Measurements from ENCODE around the gene MINDY4. TPM values are rescaled to one million over a fixed set of nuclear protein-coding genes. Genes with fewer than 3 reads are reported as not detected.

MINDY4 gene
- total RNA-seq, 1 donor from 2014 or later: 14.3 TPM

DNA sequence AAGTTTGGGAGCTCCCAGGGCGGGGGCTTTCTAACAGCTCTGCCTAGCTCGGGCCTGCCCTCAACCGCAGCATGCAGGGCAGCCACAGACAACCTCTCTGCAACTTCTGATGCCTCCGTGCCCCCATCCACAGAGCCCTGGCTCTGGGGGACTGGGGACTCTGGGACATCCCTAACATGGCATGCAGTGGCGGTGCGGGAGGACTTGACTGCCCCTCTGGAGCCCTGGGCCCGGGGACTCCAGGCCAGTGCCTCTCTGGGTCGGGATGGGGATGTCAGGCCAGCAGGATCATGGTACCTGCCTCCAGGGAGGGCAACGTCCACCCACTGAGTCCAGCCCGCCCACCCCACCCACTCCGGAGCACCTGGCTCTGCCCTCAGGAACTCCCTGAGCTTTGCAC lies 139.9 kb downstream of the MINDY4 start:
- DNase-seq (ENCODE audit: low spot score, unreplicated experiment): no peak
- H3K27ac Mint-ChIP-seq: no peak overlapping the region
- TF ChIP-seq, protein P1, sequence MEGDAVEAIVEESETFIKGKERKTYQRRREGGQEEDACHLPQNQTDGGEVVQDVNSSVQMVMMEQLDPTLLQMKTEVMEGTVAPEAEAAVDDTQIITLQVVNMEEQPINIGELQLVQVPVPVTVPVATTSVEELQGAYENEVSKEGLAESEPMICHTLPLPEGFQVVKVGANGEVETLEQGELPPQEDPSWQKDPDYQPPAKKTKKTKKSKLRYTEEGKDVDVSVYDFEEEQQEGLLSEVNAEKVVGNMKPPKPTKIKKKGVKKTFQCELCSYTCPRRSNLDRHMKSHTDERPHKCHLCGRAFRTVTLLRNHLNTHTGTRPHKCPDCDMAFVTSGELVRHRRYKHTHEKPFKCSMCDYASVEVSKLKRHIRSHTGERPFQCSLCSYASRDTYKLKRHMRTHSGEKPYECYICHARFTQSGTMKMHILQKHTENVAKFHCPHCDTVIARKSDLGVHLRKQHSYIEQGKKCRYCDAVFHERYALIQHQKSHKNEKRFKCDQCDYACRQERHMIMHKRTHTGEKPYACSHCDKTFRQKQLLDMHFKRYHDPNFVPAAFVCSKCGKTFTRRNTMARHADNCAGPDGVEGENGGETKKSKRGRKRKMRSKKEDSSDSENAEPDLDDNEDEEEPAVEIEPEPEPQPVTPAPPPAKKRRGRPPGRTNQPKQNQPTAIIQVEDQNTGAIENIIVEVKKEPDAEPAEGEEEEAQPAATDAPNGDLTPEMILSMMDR (IDR thresholded peaks at IDR 0.05; ENCODE audit: unreplicated experiment): no peak
- peaks cover 17% of the 10 kb centered on the region for H3K27me3 Mint-ChIP-seq
- no peaks in the 10 kb centered on the region for H3K36me3 Mint-ChIP-seq (ENCODE audit: insufficient read depth)
- H3K4me3 Mint-ChIP-seq (ENCODE audit: low read depth): no peak overlapping the region
- peaks cover 6% of the 10 kb centered on the region for H3K4me1 Mint-ChIP-seq (ENCODE audit: low read depth)
- no peaks in the 10 kb centered on the region for H3K9me3 Mint-ChIP-seq (ENCODE audit: low read depth)

DNA sequence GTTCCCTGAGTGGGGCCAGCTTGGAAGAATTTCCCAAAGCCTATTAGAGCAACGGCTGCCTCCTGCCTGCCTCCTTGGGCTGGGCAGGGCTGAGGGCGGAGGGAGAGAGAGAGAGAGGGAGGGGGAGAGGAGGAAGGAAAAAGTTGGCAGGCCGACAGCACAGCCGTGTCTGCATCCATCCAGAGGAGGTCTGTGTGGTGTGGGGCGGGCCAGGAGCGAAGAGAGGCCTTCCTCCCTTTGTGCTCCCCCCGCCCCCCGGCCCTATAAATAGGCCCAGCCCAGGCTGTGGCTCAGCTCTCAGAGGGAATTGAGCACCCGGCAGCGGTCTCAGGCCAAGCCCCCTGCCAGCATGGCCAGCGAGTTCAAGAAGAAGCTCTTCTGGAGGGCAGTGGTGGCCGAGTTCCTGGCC lies 140.3 kb downstream of the MINDY4 start, which contains the start of gene AQP1:
Gene AQP1 (plus strand): TSS at position 293 of the 409 bp plus-strand sequence. CDS start 57 bp downstream, at position 350.
- Mint-ChIP-seq H3K36me3 (ENCODE audit: insufficient read depth) (no peaks in the 10 kb centered on the region), H3K4me1 (ENCODE audit: low read depth) (peaks cover 7% of the 10 kb centered on the region), H3K9me3 (ENCODE audit: low read depth) (no peaks in the 10 kb centered on the region), H3K27me3 (peaks cover 17% of the 10 kb centered on the region), H3K4me3 (ENCODE audit: low read depth) (no peak within 1 kb of the TSS), H3K27ac (no peak within 1 kb of the TSS)
- TF ChIP-seq, protein P1 (IDR thresholded peaks at IDR 0.05; ENCODE audit: unreplicated experiment): no peak
- no peak for DNase-seq (ENCODE audit: low spot score, unreplicated experiment)

DNA sequence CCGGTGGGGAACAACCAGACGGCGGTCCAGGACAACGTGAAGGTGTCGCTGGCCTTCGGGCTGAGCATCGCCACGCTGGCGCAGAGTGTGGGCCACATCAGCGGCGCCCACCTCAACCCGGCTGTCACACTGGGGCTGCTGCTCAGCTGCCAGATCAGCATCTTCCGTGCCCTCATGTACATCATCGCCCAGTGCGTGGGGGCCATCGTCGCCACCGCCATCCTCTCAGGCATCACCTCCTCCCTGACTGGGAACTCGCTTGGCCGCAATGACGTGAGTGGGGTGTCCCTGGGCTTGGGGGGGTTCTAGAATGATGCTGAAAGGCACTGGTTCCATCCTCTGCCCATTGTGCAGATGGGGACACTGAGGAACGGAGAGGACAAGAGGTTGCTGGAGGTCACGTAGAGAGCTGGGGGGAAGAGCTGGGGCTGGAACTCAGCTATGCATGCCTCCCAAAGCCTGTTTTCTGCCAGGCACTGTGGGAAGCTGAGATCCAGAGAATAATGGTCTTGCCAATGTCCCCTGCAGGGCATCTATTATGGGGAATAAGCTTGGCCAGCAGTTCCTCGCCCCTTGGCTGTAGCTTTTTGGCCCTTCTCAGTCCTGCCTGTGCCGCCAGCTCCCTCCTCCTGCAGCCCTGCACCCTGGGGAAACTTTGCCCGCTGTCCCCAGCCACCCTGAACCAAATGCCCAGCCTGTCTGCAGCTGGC lies 141.0 kb downstream of the MINDY4 start:
- Mint-ChIP-seq H3K27ac (no peak overlapping the region), H3K36me3 (ENCODE audit: insufficient read depth) (no peaks in the 10 kb centered on the region), H3K4me1 (ENCODE audit: low read depth) (peaks cover 13% of the 10 kb centered on the region), H3K27me3 (peaks cover 15% of the 10 kb centered on the region), H3K4me3 (ENCODE audit: low read depth) (no peak overlapping the region), H3K9me3 (ENCODE audit: low read depth) (no peaks in the 10 kb centered on the region)
- TF ChIP-seq, protein P1 (IDR thresholded peaks at IDR 0.05; ENCODE audit: unreplicated experiment): no peak
- DNase-seq (ENCODE audit: low spot score, unreplicated experiment): no peak

DNA sequence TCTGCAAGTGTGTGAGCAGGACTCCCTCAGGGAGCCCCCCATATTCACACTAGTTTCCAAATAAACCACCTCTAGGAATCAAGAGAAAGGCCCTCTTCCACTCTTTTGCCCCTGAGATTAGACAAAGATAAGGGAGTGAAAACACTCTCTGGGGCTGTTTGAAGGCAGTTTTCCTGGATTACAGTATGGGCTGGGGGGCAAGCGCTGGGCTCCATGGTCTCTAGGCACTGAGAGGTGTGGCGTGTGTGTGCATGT lies 141.4 kb downstream of the MINDY4 start:
- no peaks in the 10 kb centered on the region for H3K9me3 Mint-ChIP-seq (ENCODE audit: low read depth)
- no peak overlapping the region for H3K27ac Mint-ChIP-seq
- DNase-seq (ENCODE audit: low spot score, unreplicated experiment): no peak
- TF ChIP-seq, protein P1 (IDR thresholded peaks at IDR 0.05; ENCODE audit: unreplicated experiment): no peak
- H3K4me1 Mint-ChIP-seq (ENCODE audit: low read depth): peaks cover 16% of the 10 kb centered on the region
- no peak overlapping the region for H3K4me3 Mint-ChIP-seq (ENCODE audit: low read depth)
- peaks cover 15% of the 10 kb centered on the region for H3K27me3 Mint-ChIP-seq
- H3K36me3 Mint-ChIP-seq (ENCODE audit: insufficient read depth): no peaks in the 10 kb centered on the region

DNA sequence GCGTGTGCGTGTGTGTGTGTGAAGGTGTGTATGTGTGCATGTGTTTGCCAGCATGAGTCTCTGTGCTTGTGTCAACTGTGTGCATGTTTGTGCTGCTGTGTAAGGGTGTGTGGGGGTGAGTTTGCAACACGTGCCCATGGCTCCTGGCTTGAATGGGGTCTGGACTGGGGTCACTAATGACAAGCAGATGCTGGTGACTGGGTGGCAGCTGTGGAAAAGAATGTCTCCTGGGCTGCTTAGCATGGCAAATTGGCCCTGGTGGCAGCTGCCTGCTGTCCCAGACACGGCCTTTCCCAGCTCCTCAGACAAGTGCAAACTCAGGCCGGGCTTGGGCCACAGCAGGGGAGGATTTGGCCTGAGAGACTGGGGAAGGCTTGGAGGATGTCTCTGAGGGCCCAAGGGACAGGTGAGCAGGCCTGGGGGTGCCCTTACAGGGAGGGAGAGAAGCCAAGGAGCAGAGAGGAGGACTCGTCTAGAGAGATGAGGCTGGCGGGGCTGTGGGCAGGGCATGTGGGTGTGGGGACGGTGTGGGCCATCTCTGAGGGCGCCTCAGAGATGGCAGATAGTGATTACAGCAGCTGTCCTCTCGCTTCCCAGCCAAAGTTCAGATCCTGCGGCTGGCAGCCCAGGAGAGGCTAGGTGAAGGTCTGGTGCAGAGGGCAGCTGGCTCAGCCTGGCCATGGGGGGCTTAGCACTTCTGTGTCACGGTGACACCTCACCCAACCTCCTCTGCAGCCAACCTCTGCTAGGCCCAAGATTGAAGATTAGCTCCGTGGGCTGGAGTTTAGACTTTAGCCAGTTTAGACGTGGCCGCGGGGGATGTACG lies 142.0 kb downstream of the MINDY4 start:
- Mint-ChIP-seq H3K36me3 (ENCODE audit: insufficient read depth) (no peaks in the 10 kb centered on the region), H3K4me3 (ENCODE audit: low read depth) (no peak overlapping the region), H3K9me3 (ENCODE audit: low read depth) (no peaks in the 10 kb centered on the region), H3K27ac (no peak overlapping the region), H3K4me1 (ENCODE audit: low read depth) (peaks cover 16% of the 10 kb centered on the region), H3K27me3 (peaks cover 15% of the 10 kb centered on the region)
- TF ChIP-seq, protein P1 (IDR thresholded peaks at IDR 0.05; ENCODE audit: unreplicated experiment): no peak
- DNase-seq (ENCODE audit: low spot score, unreplicated experiment): no peak

Data from progenitor cell of endocrine pancreas (in vitro differentiated cells).